ENCODE data around the gene TCF12.
A peak's percentile ranks its signal among the peaks of the same experiment; 100 is the strongest.

Gene TCF12

GRCh38 chr15:57224664-57225063 is 306.2 kb downstream of the TCF12 start:
- DNase-seq, result no peak

- no peak for DNase-seq
Observed at GRCh38 chr15:57227166-57227565, 308.7 kb downstream of the TCF12 start.

- DNase-seq, result no peak
Observed at GRCh38 chr15:57227899-57228298, 309.5 kb downstream of the TCF12 start.

GRCh38 chr15:57228395-57228794 is 310.0 kb downstream of the TCF12 start:
- no peak for DNase-seq

- DNase-seq, result no peak
Observed at GRCh38 chr15:57229051-57229450, 310.6 kb downstream of the TCF12 start.

- DNase-seq, result no peak
Observed at GRCh38 chr15:57231559-57231958, 313.1 kb downstream of the TCF12 start.

GRCh38 chr15:57234156-57234555 is 315.7 kb downstream of the TCF12 start:
- DNase-seq, result no peak

- DNase-seq, result no peak
Observed at GRCh38 chr15:57235186-57235585, 316.7 kb downstream of the TCF12 start.

GRCh38 chr15:57235873-57236272 is 317.4 kb downstream of the TCF12 start:
- DNase-seq, result peak; percentile 8

GRCh38 chr15:57236561-57237300 is 318.3 kb downstream of the TCF12 start:
- no peak for DNase-seq

GRCh38 chr15:57237301-57237642 is 318.8 kb downstream of the TCF12 start:
- DNase-seq, result no peak

GRCh38 chr15:57237676-57238075 is 319.2 kb downstream of the TCF12 start:
- DNase-seq, result no peak

- DNase-seq, result no peak
Observed at GRCh38 chr15:57245130-57245529, 326.7 kb downstream of the TCF12 start.

- DNase-seq, result no peak
Observed at GRCh38 chr15:57245714-57246113, 327.3 kb downstream of the TCF12 start.

- DNase-seq, result no peak
Observed at GRCh38 chr15:57248074-57248473, 329.6 kb downstream of the TCF12 start.

GRCh38 chr15:57251308-57251707 is 332.9 kb downstream of the TCF12 start:
- peak; percentile 32 for DNase-seq

- no peak for DNase-seq
Observed at GRCh38 chr15:57251941-57252340, 333.5 kb downstream of the TCF12 start.

GRCh38 chr15:57253082-57253481 is 334.6 kb downstream of the TCF12 start:
- no peak for DNase-seq

- DNase-seq, result no peak
Observed at GRCh38 chr15:57253500-57253899, 335.1 kb downstream of the TCF12 start.

GRCh38 chr15:57255751-57256341 is 337.4 kb downstream of the TCF12 start:
- DNase-seq, result no peak

GRCh38 chr15:57256939-57257338 is 338.5 kb downstream of the TCF12 start:
- peak; percentile 12 for DNase-seq

- peak; percentile 98 for DNase-seq
Observed at GRCh38 chr15:57259568-57260040, 341.2 kb downstream of the TCF12 start.

GRCh38 chr15:57263520-57263919 is 345.1 kb downstream of the TCF12 start:
- peak; percentile 39 for DNase-seq

- no peak for DNase-seq
Observed at GRCh38 chr15:57272771-57273357, 354.4 kb downstream of the TCF12 start.
